ENCODE results near the gene UVRAG. TPM values are rescaled to one million over a fixed set of nuclear protein-coding genes. Genes with fewer than 3 reads are reported as not detected.

Gene UVRAG
- polyA plus RNA-seq, 1 experiment, result 8.2 TPM

DNA sequence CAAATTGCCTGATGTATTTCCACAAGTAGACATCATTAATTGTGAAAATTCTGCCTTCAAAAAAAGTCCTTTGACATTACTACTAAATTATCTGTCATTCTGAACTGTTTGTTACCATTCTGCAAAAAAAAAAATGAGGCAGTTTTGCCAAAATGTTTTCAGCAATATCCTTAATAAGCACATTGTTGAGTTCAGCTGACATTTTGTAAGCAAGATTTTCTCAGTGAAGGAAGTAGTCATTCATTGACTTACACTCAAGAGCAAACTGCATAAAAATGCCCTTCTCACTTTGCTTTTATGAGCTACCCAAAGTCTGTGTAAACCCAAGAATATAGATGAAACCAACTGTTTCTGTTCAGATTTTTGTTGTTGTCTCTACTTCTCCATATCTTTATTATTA lies 125.9 kb downstream of the UVRAG start:
- CTCF ChIA-PET, result no interaction called here
- no peaks in the 10 kb centered on the region for H3K36me3 ChIP-seq (ENCODE audit: control insufficient read depth, insufficient read depth, low read length)
- TF ChIP-seq, protein P1, sequence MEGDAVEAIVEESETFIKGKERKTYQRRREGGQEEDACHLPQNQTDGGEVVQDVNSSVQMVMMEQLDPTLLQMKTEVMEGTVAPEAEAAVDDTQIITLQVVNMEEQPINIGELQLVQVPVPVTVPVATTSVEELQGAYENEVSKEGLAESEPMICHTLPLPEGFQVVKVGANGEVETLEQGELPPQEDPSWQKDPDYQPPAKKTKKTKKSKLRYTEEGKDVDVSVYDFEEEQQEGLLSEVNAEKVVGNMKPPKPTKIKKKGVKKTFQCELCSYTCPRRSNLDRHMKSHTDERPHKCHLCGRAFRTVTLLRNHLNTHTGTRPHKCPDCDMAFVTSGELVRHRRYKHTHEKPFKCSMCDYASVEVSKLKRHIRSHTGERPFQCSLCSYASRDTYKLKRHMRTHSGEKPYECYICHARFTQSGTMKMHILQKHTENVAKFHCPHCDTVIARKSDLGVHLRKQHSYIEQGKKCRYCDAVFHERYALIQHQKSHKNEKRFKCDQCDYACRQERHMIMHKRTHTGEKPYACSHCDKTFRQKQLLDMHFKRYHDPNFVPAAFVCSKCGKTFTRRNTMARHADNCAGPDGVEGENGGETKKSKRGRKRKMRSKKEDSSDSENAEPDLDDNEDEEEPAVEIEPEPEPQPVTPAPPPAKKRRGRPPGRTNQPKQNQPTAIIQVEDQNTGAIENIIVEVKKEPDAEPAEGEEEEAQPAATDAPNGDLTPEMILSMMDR (IDR thresholded peaks at IDR 0.05; ENCODE audit: insufficient read depth, low read depth, low read length), result no peak
- no peak overlapping the region for H3K4me3 ChIP-seq (ENCODE audit: low read depth, low read length)
- DNase-seq (ENCODE audit: low read depth), result no peak
- POLR2A ChIA-PET, result no interaction called here
- no peaks in the 10 kb centered on the region for H3K27me3 ChIP-seq (ENCODE audit: control insufficient read depth, insufficient read depth, low read length)

GRCh38 chr11:75944515-75944914 lies 129.5 kb downstream of the UVRAG start:
- CTCF ChIA-PET, result interaction anchor here (1.5 kb wide), 1 partner anchor 11 kb away, joined by 3 read pairs; no protein-coding TSS in a partner anchor
- H3K36me3 ChIP-seq (ENCODE audit: control insufficient read depth, insufficient read depth, low read length), result no peaks in the 10 kb centered on the region
- no peaks in the 10 kb centered on the region for H3K27me3 ChIP-seq (ENCODE audit: control insufficient read depth, insufficient read depth, low read length)
- TF ChIP-seq, protein P1 (IDR thresholded peaks at IDR 0.05; ENCODE audit: insufficient read depth, low read depth, low read length), result no peak
- POLR2A ChIA-PET, result no interaction called here
- no peak overlapping the region for H3K4me3 ChIP-seq (ENCODE audit: low read depth, low read length)
- DNase-seq (ENCODE audit: low read depth), result no peak

DNA sequence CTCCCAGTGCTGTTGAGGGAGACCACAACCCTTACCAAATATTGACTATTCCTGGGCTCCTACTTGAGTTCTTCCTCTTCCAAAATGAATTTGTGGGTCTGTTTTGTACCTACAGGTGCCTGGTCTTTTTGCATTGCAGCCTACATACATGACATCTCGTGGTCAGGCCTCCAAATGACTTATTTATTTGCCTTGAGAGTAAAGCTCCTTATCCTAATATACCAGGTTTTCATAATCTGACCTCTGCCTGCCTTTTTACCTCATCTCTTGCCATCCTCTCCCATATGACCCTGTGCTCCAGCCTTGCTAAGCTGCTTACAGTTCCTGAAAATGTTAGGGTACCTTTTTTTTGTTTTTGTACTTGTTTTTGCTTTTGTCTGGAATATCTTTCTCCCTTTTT lies 130.4 kb downstream of the UVRAG start:
- POLR2A ChIA-PET, result no interaction called here
- TF ChIP-seq, protein P1 (IDR thresholded peaks at IDR 0.05; ENCODE audit: insufficient read depth, low read depth, low read length), result no peak
- Histone ChIP-seq H3K4me3 (ENCODE audit: low read depth, low read length) (no peak overlapping the region), H3K27me3 (ENCODE audit: control insufficient read depth, insufficient read depth, low read length) (no peaks in the 10 kb centered on the region), H3K36me3 (ENCODE audit: control insufficient read depth, insufficient read depth, low read length) (no peaks in the 10 kb centered on the region)
- CTCF ChIA-PET, result interaction anchor here (1.5 kb wide), 1 partner anchor 12 kb away, joined by 3 read pairs; no protein-coding TSS in a partner anchor
- no peak for DNase-seq (ENCODE audit: low read depth)

- no peak for DNase-seq (ENCODE audit: low read depth)
- TF ChIP-seq, protein P1 (IDR thresholded peaks at IDR 0.05; ENCODE audit: insufficient read depth, low read depth, low read length), result no peak
- no peak overlapping the region for H3K4me3 ChIP-seq (ENCODE audit: low read depth, low read length)
- no peaks in the 10 kb centered on the region for H3K36me3 ChIP-seq (ENCODE audit: control insufficient read depth, insufficient read depth, low read length)
- CTCF ChIA-PET, result interaction anchor here (1.5 kb wide), 1 partner anchor 13 kb away, joined by 3 read pairs; no protein-coding TSS in a partner anchor
- no peaks in the 10 kb centered on the region for H3K27me3 ChIP-seq (ENCODE audit: control insufficient read depth, insufficient read depth, low read length)
- POLR2A ChIA-PET, result no interaction called here
These were observed 130.9 kb downstream of the UVRAG start for GRCh38 chr11:75945947-75946346.

GRCh38 chr11:75946531-75947530 lies 131.8 kb downstream of the UVRAG start:
- CTCF ChIA-PET, result interaction anchor here (0.6 kb wide), 1 partner anchor 17 kb away, joined by 3 read pairs; no protein-coding TSS in a partner anchor

More at GRCh38 chr11:75946531-75947530, 131.8 kb downstream of the UVRAG start:
- POLR2A ChIA-PET, result no interaction called here
- Histone ChIP-seq H3K4me3 (ENCODE audit: low read depth, low read length) (no peak overlapping the region), H3K36me3 (ENCODE audit: control insufficient read depth, insufficient read depth, low read length) (no peaks in the 10 kb centered on the region), H3K27me3 (ENCODE audit: control insufficient read depth, insufficient read depth, low read length) (no peaks in the 10 kb centered on the region)
- TF ChIP-seq, protein P1 (IDR thresholded peaks at IDR 0.05; ENCODE audit: insufficient read depth, low read depth, low read length), result no peak
- DNase-seq (ENCODE audit: low read depth), result no peak

All from BJ (cell line).